K562 (cell line): ENCODE data around the gene HIRIP3.

Experiments
- BMI1 ChIP-seq: fragments of 150-350 bp; IDR thresholded peaks from 2 replicates; pipeline ENCODE4 v1.6.1; 2014; ENCODE audit warnings: low read length
- DNMT1 ChIP-seq: fragments of 450-650 bp; IDR thresholded peaks from 2 replicates; pipeline ENCODE4 v1.6.1; 2016; ENCODE audit warnings: antibody characterized with exemption, mild to moderate bottlenecking
- FOXJ3 ChIP-seq: sonication (generic); formaldehyde crosslinking; IDR thresholded peaks from 2 replicates; pipeline ENCODE4 v1.4.0; 2020; ENCODE audit warnings: mild to moderate bottlenecking, missing genetic modification reagents
- HMG20B ChIP-seq: fragments of 250-450 bp; sonication (Bioruptor Pico); IDR thresholded peaks from 2 replicates; pipeline ENCODE4 v1.5.0; 2021; ENCODE audit warnings: mild to moderate bottlenecking
- NFATC3 ChIP-seq: fragments of 450-650 bp; IDR thresholded peaks from 2 replicates; pipeline ENCODE4 v1.6.1; 2017; ENCODE audit warnings: mild to moderate bottlenecking
- POLR2A ChIP-seq: fragments of 450-650 bp; conservative IDR thresholded peaks from 2 replicates; pipeline ENCODE4 v1.6.1; 2016
- RBM22 ChIP-seq: fragments of 200-400 bp; formaldehyde crosslinking; IDR thresholded peaks from 2 replicates; pipeline ENCODE4 v1.6.1; 2018; ENCODE audit warnings: low read length, low read depth; ENCODE audit not compliant: poor library complexity, severe bottlenecking
- SAFB2 ChIP-seq: fragments of 200-400 bp; formaldehyde crosslinking; IDR thresholded peaks from 2 replicates; pipeline ENCODE4 v1.6.1; 2018; ENCODE audit warnings: borderline replicate concordance, low read length, low read depth, moderate library complexity; ENCODE audit not compliant: severe bottlenecking
- SRSF7 ChIP-seq: fragments of 200-400 bp; formaldehyde crosslinking; optimal IDR thresholded peaks from 2 replicates; pipeline ENCODE3; 2017; ENCODE audit warnings: mild to moderate bottlenecking, low read depth, low read length
- ZNF121 ChIP-seq: sonication (generic); formaldehyde crosslinking; conservative IDR thresholded peaks from 2 replicates; pipeline ENCODE4 v1.8.0; 2022; ENCODE audit warnings: missing genetic modification reagents
- TF ChIP-seq, protein P1 (sequence below): fragments of 250-450 bp; sonication (Bioruptor Pico); IDR thresholded peaks from 2 replicates; pipeline ENCODE4 v1.8.0; 2021; ENCODE audit warnings: moderate library complexity, mild to moderate bottlenecking, inconsistent platforms

DNA sequence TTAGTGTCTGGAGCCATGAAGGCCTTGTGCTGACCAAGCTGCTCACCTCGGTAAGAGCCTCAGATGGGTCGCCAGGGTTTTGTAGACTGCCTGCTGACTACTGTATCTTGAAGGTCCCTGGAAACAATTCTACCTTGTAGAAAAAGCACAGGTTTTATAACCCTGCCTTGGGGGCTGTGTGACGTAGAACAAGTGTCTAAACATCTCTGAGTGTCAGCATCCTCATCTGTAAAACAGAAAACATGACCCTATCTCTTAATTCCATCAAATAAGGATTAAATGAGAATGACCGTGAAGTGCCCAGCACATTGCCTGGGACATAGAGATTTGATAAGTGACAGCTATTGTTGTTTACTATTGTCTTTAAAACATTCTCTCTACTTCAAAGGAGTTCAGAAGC is 27.2 kb downstream of the HIRIP3 start:
- no peak for TF ChIP-seq DNMT1
- TF ChIP-seq ZNF121: no peak
- TF ChIP-seq HMG20B: no peak
- TF ChIP-seq, protein P1, sequence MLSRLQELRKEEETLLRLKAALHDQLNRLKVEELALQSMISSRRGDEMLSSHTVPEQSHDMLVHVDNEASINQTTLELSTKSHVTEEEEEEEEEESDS (CRISPR knock-in tag): no peak
- TF ChIP-seq SAFB2: no peak
- no peak for TF ChIP-seq POLR2A
- TF ChIP-seq BMI1: no peak
- TF ChIP-seq NFATC3: no peak
- no peak for TF ChIP-seq SRSF7
- no peak for TF ChIP-seq RBM22
- TF ChIP-seq FOXJ3 (CRISPR knock-in tag): no peak
